T47D (cell line): ENCODE results near the gene IGSF8.

Experiments
- DNase-seq, 2 experiments: peaks; one replicate each; pipeline versions ENCODE4 v3.0.0 to v3.0.0-alpha.2; 2011 to 2012; ENCODE audit warnings: low read depth in 1 of 2, low spot score in 1 of 2
- JUND ChIP-seq: IDR thresholded peaks from 2 replicates; pipeline ENCODE4 v1.6.1; 2012; ENCODE audit warnings: low read depth
- in situ Hi-C: cut with HindIII; loops from 2 replicates; pipeline ENCODE4 v1.10.0; 2016; ENCODE audit warnings: low sequenced_read_pairs, low pct_unique_long_range_greater_than_20kb

IGSF8 gene

DNA sequence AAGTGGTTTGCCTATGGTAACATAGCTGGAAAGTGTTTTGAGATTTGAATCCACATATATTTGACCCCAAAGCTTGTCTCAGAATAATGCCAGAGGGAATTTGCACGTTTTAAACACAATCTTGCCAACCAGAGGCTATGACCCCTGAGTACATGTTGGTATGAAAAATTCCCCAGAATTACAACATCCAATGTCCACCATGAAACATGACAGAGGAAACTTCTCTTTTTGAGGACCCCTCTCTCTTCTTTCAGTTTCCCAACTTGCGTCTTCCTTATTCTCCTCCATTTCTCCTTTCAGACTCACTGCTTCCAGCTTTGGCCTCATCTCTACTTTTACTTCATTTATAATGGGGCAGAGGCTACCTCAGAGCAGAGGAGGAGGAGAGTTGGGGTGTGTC is 22.6 kb downstream of the IGSF8 start:
- DNase-seq: no peak
- TF ChIP-seq JUND: no peak
- in situ Hi-C loops: no loop called here

DNA sequence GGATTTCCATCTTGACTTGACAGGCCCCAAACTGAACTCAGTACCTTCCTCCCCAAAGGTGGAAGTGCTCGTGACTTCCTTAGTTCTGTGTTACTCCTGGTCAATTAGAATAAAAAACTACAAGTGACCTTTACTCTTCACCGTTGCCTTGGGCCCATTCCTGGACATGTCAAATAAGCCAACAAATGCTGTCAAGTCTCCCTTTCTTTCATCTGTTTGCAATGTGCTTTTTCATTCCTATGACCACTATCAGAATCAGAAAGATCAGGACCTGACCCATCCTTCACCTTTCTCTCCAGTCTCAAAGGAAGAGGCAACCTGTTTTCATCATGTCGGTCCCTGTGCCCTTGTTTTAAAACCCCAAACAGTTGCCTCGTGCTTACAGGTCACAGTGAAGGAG is 23.6 kb downstream of the IGSF8 start:
- no peak for TF ChIP-seq JUND
- no peak for DNase-seq
- in situ Hi-C loops: no loop called here

DNA sequence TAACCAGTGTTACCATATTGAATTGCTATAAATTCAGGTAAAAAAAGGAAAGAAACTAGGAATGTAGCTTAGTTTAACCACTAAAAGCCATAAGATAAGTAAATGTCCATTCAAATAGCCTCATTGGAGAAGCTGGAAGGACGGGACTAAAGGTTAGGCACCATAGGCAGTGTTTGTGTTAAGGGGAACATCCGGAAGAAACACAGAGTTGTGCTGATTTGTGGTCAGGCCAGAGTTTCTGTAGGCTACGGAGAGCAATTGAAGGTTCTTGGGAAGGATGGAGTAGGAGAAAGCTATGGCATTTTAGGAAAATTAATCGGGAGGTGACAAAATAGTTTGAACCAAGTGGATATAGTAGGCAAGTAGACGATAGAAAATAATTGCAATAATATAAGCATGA is 27.1 kb downstream of the IGSF8 start:
- no peak for TF ChIP-seq JUND

DNA sequence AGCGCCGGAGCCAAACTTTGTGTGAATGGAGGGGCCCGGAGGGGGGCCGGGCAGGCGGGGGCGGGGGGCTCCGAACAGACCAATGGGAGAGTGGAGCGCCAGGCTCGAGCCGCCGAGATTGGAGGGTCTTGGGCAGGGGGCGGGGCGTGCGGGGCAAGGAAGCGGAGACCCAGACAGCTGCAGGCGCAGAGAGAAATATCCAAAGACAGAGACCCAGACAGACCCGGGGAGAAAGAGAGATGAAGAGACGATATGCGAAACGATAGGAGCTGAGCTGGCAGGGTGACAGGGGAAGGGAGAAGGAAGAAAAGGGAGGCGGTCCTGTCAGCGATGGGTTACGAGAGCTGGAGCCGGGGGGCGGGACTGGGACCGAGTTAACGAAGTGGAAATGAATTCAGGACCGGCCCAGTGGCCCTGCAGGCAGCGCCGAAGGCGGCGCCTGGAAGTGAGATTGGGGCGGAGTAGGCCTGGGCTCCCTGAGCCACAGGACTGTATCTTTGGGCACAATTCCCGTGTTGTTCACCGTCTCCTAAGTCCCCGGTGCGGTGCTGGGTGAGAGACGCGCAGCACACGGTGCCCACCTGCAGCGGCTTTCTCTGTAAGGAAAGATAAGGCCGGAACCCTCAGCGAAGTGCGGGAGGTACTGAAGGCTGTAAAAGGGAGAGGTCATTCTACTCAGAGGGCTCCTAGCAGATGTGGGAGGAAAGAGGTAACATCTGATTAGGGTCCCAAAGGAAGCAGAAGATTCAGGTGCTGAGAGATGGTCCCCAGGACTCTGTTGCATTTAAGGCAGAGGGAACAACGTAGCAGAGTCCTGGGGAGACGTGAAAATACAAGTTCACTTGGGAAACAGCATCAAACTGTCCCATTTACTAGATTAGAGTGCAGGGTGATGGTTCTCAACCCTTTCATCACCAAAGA is 27.9 kb downstream of the IGSF8 start:
- DNase-seq: no peak
- no peak for TF ChIP-seq JUND
- in situ Hi-C loops: no loop called here

More for the DNA sequence above, 27.1 kb downstream of the IGSF8 start:
- in situ Hi-C loops: no loop called here
- no peak for DNase-seq

DNA sequence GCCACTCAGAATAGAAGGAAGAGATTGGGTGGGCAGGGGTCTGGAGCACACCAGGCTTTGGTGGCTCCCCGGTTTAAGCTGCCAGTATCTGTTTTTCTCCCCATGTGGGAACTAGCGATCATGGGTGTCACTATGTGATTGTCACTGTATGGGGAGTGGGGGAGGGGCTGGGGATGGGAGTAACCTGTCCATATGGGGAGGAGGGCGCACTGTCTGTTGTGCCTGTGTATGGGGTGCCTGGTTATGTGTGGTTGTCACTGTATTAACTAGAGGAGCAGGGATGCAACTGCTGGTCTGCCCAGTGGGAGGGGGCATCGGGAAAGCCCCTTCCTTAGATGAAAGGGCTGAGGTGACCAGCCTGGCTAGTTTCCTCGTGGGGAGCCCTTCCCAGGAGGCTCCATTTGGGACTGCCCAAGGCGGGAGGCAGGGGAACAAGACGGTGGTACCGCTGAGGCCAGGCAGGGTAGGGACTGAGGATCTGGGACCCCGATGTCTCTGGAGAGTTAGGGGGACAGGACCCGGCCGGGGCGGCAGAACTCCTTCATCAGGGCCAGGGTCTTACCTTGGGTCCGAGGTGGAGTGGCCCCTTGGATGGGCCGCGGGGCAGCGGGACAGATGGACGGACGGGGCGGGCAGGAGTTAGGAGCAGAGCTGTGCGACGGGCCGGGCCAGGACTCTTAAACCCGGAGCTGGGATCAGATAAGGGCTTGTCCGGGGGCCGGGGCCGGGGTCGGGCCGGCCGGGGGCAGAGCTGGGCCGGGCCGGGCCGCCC is 28.8 kb downstream of the IGSF8 start, which contains the start of gene KCNJ10:
KCNJ10 (minus strand) TSS at position 701 of the 772 bp plus-strand sequence. CDS start 27,628 bp downstream, outside the sequence.
- TF ChIP-seq JUND: no peak
- no peak for DNase-seq
- in situ Hi-C loops: no loop called here

DNA sequence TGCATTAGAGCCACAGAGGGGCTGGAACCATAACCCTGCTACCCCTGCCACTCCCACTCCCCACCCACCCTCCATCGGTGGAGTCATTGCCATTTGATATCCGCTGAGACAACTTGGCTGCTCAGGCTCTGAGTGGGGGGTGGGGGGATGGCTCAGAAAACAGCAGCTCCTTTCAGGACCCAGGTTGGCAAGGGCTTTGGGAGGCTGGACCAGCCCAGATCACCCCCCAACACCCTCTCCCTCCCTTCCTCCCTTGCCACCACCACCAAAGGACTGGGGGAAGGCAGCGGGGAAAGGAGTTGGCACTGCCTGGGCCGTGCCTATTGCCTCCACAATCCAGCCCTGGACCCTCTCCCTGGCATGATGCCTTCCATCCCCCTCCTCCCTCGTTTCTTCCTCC is 30.2 kb downstream of the IGSF8 start:
- no peak for DNase-seq
- in situ Hi-C loops: no loop called here
- no peak for TF ChIP-seq JUND

DNA sequence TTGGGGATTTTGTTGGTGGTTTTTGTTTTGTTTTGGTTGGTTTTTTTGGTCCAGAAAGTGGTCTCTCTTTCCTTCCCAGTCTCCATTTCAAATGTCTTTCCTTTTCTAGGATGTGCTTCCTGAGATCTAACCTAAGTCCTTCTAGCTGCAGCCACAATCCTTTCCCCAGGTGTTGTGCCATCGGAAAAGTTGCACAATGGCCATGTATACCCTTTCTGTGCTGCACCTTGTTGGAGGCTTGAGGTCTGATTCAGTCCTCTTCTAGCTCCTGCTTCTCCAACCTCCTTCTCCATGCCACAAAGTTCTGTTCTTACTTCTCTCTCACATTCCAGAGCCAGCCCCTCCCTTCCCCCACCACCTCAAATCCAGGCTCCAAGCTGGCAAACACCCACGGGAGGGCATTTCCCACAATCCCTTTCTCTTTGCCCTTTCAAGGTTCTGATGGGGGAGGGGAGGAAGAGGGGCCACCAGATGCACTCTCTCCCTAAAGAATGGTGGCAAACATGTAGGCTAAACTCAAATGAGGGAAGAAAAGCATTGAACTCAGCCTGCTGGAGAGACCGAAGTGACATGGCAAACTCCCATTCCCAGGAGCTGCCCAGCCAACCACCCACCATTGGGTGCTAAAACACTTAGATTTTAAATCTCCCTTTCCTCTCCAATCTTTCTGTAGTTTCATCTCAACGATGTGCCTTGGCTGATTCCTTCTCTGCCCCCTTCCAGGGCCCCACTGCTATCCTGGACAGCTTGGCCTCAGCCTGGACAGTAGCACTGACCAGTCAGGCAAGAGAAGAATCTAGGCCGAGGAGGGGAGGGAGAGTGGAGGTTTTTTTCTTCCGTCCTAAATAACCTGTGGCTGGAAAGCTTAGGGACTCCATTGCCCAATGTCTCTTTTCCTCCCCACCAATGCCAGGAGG is 31.3 kb downstream of the IGSF8 start:
- no peak for DNase-seq
- in situ Hi-C loops: no loop called here
- no peak for TF ChIP-seq JUND

DNA sequence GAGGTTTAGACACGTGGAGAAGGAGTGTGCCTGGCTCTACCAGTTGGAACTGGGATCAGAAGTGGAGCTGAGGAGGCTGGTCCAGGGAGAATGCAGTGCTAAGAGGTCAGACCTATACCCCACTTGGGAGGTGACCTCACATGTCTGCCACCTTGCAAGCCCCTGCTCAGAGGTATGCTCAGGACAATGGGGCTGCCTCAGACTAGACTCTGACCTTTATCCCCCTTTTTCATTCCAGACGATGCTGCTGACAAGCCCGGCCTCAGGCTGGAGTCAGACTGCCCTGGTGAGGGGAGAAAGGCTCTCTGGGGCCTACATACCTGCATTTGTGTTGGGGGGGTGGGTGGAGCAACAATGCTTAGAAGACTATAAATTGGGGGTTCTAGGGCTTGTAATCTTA is 33.7 kb downstream of the IGSF8 start:
- TF ChIP-seq JUND: no peak
- no peak for DNase-seq
- in situ Hi-C loops: no loop called here

DNA sequence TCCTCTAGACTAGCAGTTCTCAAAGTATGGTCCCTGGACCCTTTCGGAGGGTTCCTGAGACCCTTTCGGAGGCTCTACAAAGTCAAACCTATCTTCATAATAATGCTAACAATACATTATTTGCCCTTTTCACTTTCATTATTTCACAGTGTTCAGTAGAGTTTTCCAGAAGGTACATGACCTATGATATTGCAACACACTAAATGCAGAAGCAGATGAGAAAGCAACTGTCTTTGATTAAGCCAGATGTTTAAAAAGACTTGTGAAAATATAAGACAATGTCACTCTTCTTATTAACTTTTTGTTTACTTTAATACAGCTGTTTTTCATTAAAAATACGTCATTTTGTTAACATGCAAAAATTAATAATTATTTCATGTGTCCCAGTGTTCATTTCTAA is 34.3 kb downstream of the IGSF8 start:
- DNase-seq: no peak
- TF ChIP-seq JUND: no peak
- in situ Hi-C loops: no loop called here

DNA sequence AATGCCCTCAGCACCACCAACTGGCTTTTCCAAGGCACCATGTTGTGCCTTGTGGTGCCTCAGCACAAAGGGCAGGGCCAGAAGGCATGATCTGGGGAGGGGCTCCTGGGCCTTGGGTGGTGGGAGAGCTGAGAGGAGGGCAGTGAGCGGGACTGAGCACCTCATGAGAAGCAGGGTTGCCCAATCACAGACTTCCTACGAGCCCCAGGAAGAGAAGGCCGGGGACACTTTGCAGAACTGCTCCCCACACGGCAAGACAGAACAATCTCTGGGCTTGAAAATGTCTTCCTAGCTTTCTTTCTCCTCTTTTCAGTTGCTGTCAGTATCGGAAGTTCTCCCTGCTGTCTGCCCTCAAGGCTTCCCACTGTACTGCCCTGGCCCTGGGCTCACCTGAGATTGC is 35.2 kb downstream of the IGSF8 start:
- no peak for DNase-seq
- in situ Hi-C loops: no loop called here
- no peak for TF ChIP-seq JUND

DNA sequence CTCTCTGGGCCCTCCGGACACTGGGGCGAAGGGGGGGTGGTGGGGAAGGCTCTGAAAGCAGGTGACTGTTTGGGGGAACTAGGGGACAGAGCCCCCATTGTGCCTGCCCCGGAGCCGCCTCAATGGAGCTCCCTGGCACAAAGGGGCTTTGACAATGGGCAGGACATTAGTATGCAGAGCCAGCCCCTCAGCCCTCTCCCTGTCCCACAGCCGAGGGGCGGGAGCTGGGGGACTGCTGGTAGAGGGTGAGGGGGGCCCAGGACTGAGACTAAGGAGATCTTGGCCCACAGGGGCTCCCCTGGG is 36.2 kb downstream of the IGSF8 start:
- no peak for TF ChIP-seq JUND
- no peak for DNase-seq
- in situ Hi-C loops: no loop called here
